ENCODE data around the gene FAM161B. TPM values are rescaled to one million over a fixed set of nuclear protein-coding genes. Genes with fewer than 3 reads are reported as not detected.
A peak's percentile ranks its signal among the peaks of the same experiment; 100 is the strongest.

Gene FAM161B
- total RNA-seq, 4 donors from 2014 or later, result 0.29 to 10.0 (median 4.9) TPM

- DNase-seq, result no peak
- intact Hi-C loops (cut with DNase I; ENCODE audit: low total_unique reads), result no loop called here
Observed at GRCh38 chr14:73888460-73888725, 61.5 kb downstream of the FAM161B start.

DNA sequence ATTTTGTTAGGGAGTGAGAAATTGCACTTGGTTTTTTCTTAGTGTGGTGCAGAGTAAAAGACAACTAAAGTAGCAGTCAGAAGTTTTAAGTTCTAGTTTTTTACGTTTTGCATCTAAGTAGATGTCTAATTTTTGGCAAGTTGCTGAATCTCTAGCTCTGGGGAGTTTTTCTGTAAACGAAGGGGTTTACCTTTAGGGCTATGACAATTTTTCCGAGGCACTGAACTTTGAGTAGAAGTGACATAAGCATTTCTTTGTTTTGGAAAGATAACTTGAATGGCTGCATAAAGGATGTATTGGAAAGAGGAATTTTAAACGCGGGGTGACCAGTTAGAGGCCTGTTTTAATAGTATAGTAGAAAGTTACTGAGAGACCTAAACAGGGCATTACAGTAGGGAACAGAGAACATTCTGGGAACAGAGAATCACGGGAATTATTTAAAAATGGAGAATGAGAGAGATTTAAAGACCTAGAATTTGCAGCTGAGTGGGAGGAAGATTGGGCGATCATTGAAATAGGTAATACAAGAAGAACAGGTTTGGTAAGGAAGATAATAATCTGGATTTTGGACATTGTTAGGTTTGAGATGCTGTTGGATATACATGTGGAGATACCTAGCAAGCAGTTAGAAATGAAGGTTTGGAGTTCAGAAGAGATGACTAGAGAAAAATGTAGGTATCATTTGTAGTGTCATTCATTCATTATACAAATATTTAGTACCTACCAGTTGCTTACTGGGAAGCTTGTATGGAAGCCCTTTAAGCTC, 62.0 kb downstream of the FAM161B start:
- peak overlapping the region; percentile 72 to 75 for H3K4me3 ChIP-seq
- H3K36me3 ChIP-seq, result no peaks in the 10 kb centered on the region
- peaks cover 0 to 6% of the 10 kb centered on the region in 2 donors for H3K4me1 ChIP-seq
- TF ChIP-seq POLR2A (IDR thresholded peaks at IDR 0.05), result no peak
- TF ChIP-seq, protein P1, sequence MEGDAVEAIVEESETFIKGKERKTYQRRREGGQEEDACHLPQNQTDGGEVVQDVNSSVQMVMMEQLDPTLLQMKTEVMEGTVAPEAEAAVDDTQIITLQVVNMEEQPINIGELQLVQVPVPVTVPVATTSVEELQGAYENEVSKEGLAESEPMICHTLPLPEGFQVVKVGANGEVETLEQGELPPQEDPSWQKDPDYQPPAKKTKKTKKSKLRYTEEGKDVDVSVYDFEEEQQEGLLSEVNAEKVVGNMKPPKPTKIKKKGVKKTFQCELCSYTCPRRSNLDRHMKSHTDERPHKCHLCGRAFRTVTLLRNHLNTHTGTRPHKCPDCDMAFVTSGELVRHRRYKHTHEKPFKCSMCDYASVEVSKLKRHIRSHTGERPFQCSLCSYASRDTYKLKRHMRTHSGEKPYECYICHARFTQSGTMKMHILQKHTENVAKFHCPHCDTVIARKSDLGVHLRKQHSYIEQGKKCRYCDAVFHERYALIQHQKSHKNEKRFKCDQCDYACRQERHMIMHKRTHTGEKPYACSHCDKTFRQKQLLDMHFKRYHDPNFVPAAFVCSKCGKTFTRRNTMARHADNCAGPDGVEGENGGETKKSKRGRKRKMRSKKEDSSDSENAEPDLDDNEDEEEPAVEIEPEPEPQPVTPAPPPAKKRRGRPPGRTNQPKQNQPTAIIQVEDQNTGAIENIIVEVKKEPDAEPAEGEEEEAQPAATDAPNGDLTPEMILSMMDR (IDR thresholded peaks at IDR 0.05), result no peak
- peak overlapping the region; percentile 90 to 96 for H3K27ac ChIP-seq
- intact Hi-C loops (cut with DNase I; ENCODE audit: low total_unique reads), result no loop called here
- H3K9me3 ChIP-seq, result no peaks in the 10 kb centered on the region
- H3K27me3 ChIP-seq, result no peaks in the 10 kb centered on the region
- no peak for DNase-seq

More at GRCh38 chr14:73888460-73888725, 61.5 kb downstream of the FAM161B start:
- H3K4me3 ChIP-seq, result no peak overlapping the region
- H3K27ac ChIP-seq, result peak overlapping the region in 1 of 2 donors; percentile 90
- H3K36me3 ChIP-seq, result no peaks in the 10 kb centered on the region
- no peaks in the 10 kb centered on the region for H3K9me3 ChIP-seq
- TF ChIP-seq, protein P1 (IDR thresholded peaks at IDR 0.05), result no peak
- TF ChIP-seq POLR2A (IDR thresholded peaks at IDR 0.05), result no peak
- H3K4me1 ChIP-seq, result peaks cover 0 to 6% of the 10 kb centered on the region in 2 donors
- H3K27me3 ChIP-seq, result no peaks in the 10 kb centered on the region

DNA sequence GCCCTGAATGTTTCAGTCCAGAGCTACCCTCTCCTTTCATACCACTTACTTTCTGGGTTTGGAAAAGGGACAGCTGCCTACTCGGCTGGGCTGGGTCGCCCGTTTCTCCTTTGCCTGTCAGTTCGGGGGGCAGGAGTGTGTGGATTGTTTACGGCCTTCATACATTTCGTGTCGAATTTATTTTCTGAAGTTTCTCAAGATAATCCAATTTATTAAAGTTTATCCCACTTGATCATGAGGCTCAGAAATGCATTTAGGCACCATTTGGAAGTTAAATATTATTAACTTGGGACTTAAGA, 62.6 kb downstream of the FAM161B start:
- DNase-seq, result no peak
- H3K27ac ChIP-seq, result peak overlapping the region; percentile 90 to 96
- no peaks in the 10 kb centered on the region for H3K36me3 ChIP-seq
- peak overlapping the region; percentile 72 to 75 for H3K4me3 ChIP-seq
- TF ChIP-seq POLR2A (IDR thresholded peaks at IDR 0.05), result no peak
- TF ChIP-seq, protein P1 (IDR thresholded peaks at IDR 0.05), result no peak
- H3K27me3 ChIP-seq, result no peaks in the 10 kb centered on the region
- intact Hi-C loops (cut with DNase I; ENCODE audit: low total_unique reads), result no loop called here
- H3K9me3 ChIP-seq, result no peaks in the 10 kb centered on the region
- peaks cover 0 to 6% of the 10 kb centered on the region in 2 donors for H3K4me1 ChIP-seq

GRCh38 chr14:73886449-73887317, 63.2 kb downstream of the FAM161B start, which contains the start of gene ZNF410:
Gene ZNF410, plus strand, starts transcription at chr14:73886859. Its CDS starts 5,317 bp downstream, at chr14:73892176.
- H3K36me3 ChIP-seq, result no peaks in the 10 kb centered on the region
- H3K4me3 ChIP-seq, result peak within 1 kb of the TSS; percentile 72 to 75
- no peaks in the 10 kb centered on the region for H3K9me3 ChIP-seq
- DNase-seq, result peak; percentile 93 to 94
- H3K27me3 ChIP-seq, result no peaks in the 10 kb centered on the region
- H3K27ac ChIP-seq, result peak within 1 kb of the TSS; percentile 90 to 96
- intact Hi-C loops (cut with DNase I; ENCODE audit: low total_unique reads), result no loop called here
- H3K4me1 ChIP-seq, result peaks cover 0 to 6% of the 10 kb centered on the region in 2 donors
- TF ChIP-seq, protein P1 (IDR thresholded peaks at IDR 0.05), result no peak
- peak; percentile 76 to 80 for TF ChIP-seq POLR2A (IDR thresholded peaks at IDR 0.05)
